GM19240 (cell line): Measurements from ENCODE around the gene IFNG-AS1.

Experiments used
- DNase-seq: peaks from one replicate; pipeline ENCODE4 v3.0.0; 2011; ENCODE audit warnings: low spot score; ENCODE audit not compliant: insufficient read length

Gene IFNG-AS1

DNA sequence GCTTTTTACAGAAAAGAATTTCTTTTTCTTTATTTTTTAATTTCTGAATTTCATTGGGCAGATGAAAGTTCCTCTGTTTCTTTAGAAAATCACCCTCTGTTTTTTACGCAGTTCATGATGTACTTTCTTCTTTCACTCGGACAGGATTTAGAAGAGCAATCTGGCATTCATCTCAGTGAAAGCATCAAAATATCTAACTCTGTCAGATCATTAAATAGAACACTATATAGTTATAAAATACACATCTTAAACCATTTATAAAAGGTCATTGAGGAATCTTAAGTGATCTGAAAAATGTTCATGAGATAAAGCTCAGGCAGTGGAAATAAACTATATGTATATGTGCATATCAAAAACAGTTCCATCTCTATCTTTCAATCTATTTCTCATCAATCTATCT is 3.9 kb downstream of the IFNG-AS1 start:
- DNase-seq = no peak

DNA sequence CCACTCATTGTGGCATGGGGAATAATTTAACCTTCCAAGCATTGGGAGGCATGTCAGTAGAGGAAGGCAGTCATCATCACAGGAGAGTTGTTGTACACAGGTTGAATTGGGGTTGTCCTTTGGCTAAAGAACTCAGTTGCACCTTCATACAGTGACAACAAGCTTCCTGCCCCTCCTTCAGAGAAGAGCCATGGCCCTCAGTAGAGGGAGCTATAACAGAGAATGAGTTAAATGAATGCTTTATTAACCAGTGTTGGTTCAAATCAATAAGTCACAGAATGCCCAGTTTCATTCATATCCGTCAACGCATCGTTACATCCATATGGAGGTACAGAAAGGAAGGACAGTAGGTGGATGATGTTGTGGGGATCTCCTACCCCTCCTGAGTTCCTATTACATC is 4.8 kb downstream of the IFNG-AS1 start:
- no peak for DNase-seq

DNA sequence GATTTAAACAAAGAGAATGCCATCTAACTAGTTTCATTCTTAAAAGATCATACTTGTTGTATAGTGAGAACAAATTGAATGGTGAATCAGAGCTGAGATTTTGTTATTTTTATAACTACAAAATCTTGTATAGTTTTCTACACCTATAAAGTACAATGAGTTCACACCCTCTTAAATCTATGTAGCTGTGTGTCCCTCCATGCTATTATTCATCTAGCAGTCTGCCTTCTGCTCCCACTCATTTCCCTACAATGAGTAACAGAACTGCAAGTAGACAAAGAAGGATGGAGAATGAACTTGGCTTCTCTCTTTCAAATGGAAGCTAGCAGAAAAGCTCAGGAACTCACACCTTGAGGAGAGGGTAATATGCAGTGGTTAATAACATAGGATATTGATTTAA is 7.1 kb downstream of the IFNG-AS1 start:
- no peak for DNase-seq

DNA sequence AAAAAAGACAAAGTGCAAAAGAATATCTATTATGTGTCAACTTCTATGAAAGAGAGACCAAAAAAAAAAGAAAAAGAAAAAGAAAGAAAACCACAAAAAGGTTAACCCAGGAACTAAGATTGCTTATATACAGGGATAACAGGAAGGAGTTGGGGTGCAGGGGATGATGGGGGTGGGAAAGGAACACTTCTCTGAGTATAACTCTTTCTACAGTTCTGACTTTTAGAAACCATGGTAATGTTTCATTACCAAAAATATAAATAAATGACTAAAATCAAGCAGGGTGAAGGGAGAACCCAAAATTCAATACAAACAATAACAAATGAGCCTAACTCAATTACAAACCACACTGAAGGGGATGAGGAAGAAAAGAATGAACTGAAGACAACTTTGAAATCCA is 9.1 kb downstream of the IFNG-AS1 start:
- no peak for DNase-seq

DNA sequence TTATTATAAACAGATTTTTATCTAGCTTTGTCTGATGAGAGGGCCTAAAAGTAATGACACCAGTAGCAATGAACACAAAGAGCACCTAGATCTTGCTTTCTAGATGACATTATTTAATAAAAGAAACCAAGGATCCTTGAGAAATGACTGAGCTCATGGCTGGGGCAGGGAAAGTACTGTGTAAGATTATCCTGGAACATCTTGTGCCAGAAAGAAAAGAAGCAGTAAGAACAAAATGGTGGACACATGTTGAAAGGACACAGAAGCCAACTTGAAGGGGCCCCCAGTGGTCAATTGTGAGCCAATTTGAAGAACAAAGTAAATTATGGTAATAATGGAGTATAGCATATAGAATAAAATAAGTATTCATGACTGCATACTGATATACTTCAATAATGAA is 10.0 kb downstream of the IFNG-AS1 start:
- no peak for DNase-seq

DNA sequence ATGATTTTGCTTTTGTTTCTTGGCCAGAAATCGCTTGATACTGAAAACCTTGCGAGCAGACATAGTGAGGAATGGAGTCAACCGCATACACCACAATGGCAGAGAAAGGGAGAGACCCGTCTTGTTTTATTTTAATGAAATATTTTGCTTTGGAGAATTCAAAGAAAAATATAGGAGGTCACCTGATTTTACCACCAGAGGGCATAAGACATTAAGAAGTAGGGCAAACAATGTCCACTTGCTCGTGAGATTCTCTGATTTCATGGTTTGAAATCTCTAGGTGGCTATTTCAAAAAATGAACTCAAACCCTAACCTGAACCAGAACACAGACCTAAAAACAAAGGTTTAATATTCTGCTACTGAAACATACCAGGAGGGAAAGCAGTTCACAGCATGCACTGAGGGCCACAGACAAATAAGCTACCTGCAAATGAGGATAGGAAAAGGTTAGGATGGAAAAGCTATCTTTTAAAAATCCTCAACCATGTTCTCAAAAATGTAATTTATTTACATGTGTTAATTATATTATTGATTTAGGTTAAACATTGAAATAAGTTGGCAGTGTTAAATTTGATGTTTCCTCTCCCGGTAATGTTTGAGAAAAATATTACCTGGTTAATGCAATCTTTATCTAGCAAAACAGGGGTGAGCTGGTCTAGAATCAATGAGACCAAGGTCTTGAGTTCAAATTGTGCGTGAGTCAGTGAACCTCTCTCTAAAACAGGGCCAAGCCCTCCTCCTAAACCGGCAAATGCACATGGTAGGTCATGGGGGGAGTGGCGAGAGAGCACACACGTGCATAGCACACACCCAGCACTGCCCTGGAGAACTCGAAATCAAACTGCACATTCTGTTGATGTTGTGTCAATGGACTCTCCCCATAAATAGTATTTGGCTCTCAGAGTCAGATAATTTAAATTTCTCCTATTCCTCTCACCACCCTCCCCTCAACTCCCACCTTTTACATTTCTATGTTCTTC is 12.5 kb downstream of the IFNG-AS1 start:
- no peak for DNase-seq

DNA sequence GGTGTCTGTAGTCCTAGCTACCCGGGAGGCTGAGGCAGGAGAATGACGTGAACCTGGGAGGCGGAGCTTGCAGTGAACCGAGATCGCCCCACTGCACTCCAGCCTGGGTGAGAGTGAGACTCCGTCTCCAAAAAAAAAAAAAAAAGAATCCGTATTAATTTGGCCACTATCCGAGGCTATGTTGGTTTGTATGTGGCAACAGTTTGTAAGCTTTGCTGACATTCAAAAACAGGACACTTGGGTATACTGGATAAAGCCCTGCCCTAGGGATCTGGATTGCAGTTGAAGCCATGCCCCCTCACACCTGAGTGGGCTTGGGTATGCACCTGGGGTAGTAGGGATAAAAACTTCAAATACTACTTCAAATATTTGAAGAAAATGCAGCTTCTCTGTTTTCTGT is 14.5 kb downstream of the IFNG-AS1 start:
- no peak for DNase-seq

DNA sequence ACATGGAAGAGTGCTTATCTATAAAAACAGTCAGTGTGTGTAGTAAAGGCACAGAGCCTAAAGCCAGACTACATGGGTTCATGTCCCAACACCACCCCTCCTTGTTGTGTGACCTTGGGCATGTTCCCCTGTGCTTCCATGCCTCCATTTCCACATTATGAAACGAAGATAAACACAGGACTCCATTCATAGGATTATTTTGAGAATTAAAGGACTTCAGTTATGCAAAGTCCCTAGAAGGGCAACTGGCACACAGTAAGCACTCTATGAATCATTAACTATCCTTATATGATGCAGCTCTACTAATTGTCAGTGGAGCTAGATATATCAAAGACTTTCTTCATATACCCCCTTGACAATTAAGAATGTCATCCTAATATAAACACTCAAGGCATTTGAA is 17.8 kb downstream of the IFNG-AS1 start:
- DNase-seq = no peak

DNA sequence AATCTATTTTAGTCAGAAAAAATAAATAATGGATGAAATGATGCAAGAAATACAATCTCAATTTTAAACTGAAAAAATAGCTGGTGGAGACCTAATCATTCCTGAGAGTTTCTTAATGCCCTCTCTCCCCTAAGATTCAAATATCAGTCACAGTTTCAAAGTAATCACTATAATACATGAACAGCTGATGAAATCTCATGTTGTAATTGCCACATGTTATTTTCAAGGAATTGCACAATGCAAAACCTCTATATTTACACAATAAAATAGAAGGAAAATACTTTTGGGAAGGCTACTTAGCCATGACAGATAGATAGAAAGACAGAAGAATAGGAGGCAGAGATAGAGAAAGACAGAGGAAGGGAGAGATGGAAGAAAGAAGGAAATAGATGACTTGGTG is 18.2 kb downstream of the IFNG-AS1 start:
- DNase-seq = no peak

DNA sequence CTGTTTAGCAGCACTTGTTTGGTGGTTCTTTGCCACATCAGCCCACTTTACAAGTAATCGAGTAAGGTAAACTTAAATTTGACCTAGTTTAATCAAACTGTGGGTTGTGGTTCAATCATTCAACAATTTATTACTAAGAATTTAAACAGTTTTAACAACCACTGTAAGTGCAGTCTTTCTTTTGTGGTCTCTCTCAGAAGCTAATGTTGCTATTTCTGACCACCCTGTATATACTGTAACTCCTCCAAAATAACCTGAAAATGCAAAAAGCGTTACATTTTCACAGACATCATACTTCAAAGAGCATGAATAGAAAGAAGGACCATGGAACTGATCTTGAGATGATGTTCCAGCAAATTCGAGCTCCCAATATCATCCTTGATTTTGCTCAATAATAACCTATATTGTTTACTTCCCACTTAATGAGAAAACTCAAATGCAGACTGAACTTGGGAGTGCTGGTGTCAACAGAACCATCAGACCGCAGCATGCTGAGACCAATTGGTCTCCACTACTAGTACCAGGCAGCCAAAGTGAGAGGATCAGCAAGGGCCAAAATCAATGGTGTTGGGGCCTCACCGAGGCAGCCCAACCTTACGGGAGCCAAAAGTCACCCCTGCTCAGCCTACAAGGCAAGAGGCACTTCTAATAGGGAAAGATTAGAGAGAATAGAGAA is 22.1 kb downstream of the IFNG-AS1 start:
- DNase-seq = no peak

DNA sequence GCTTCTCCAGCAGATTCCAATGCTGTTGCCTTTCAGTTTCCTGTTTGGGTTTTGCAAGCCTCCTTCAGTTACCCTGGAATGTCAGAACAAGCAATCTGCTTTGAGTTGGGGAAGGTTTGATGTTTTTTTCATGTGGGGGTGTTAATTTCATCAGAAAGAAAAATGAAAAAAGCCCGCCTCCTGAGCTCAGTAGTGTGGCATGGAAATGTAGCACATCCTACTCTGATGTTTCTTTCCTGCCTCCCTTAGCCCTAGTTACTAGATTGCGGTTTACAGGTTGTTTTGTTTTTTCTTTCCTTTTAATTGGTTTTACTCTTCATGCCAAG is 22.6 kb downstream of the IFNG-AS1 start:
- DNase-seq = no peak

DNA sequence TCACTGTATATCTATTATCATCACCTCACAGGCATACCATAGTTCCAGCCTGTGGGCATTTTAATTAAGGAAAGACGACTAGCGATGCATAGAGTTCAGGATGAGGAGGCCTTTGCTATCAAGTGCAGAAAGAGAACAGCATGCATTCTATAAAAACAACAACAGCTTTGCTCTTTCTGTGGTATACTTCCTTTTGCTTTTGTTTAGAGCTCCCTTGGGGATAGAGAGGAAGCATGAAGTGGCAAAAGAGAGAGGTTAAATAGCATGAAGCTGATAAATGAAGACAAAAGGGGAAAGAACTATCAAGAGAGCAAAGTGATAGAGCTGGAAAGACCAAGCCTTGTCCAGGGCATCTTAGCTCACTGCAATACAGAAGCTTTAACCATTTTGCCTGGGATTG is 23.5 kb downstream of the IFNG-AS1 start:
- DNase-seq = no peak

DNA sequence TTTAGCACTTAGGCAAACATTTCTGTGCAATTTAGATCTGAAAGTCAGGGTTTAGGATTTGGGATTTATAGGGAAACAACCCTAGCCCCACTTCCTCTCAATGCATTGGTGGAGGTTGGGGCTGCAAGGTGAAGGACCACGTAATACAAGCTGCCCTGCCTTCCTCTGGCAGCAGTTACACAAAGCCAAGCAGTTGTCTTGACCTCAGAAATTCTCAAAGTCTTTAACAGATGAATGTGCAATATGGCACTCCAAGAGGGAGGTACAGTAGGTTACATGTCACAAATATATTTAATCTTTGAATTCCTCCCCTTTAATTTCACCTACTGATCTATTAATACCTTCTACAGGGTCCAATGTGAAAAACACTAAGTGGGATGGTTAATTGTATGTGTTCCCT is 23.9 kb downstream of the IFNG-AS1 start:
- DNase-seq = no peak

DNA sequence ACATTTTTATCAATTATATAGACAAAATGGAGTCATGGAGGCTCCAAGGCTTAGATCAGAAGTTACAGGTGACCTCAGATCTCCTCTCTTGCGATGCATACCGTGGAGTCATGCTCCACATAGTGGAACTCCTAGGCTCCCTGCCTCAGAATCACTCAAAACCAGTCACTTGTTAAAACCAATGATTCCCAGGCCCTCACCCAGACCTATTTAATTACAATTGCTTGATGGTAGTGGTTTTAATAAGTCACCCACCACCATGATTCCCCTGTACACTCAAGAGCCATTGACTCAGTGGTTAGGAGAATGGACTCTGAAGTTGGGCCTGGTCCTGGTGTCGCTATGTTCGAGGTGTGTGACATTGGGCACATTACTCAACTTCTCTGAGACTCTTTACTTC is 26.9 kb downstream of the IFNG-AS1 start:
- DNase-seq = no peak

DNA sequence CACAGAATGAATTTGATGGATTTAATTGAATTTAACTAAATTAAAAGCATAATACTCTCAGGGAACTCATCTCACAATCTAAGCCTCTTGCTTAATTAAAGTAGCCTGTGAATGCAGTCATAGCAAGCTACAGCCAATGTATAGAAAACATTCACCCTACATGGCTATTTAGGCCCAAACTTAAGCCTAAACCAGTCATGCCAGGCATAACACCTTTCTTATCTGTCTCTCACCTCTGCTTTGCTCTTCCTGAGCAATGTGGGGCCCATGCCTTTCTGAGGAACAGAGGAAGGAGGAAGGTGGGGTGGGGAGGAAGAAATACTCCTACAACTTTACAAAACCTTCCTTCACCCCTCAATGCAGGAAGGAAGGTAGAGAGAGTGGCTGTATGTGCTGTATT is 29.1 kb downstream of the IFNG-AS1 start:
- DNase-seq = no peak

DNA sequence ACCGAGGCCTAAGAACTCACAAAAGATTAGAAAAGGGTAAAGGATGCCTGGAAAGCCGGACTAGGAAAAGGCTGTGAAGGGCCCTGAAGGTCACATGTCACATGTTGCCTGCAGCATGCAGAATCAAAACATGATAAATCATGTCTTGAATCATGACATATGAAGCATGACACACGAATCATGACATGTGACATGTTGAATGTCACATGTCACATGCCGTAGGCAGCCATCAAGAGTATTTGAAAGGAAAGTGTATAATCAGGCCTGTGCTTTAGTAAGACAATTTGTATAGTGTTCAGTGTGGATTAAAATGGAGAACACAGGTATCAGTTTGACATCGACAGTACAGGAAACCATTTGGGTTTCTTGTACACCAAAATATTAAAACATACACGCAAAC is 30.8 kb downstream of the IFNG-AS1 start:
- DNase-seq = no peak

DNA sequence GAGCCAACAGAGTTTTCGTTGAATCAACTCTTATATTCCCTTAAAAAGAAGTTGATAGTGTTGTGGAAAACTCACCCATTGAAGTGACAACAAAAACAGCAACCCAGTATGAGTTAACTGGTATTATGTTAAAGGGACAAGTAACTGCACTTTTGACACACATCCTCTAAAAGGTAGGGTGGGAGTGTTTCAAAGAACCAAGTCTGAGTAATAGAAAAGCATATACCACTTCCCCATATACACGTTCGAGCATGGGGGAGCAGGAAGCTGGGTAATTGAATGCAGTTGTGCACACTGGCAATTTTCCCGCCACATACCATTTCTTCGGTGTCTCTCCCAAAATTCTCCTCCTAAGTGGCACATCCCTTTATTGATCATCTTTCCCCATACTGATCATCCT is 31.5 kb downstream of the IFNG-AS1 start:
- DNase-seq = no peak

DNA sequence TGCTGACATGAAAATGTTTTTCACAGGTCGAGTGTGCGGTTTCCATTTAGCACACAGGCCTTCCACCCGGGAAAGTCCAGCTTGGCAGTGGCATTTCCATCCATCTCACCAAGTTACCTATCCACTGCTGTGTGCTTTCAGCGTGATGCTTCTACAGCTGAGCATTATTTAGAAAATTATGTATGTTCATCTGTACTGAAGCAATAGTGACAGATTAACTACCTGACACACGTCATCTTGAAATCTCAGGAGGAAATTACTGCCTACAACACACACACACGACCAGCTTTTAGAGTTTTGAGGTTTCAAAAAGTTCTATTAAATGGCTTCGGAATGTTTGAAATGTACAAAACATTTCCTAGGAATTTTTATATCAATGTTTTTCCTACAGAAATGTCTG is 39.4 kb downstream of the IFNG-AS1 start:
- DNase-seq = no peak

DNA sequence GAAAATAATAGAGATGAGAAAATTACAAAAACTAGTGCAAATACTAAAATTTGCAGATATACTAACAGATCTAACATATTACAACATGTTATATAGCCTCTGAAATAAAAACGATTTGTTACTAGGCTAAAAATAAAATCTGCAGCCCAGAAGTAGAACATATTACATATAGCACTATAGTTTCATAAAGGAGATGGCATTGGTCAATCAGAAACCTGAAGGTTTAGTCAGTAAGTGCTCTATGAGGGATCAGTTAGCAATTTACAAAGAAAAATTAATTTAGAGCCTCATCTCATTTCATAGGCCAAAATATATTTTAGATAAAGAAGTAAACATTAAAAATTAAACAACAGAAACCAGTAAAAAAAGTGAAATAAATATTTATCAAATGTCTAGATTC is 41.0 kb downstream of the IFNG-AS1 start:
- no peak for DNase-seq

DNA sequence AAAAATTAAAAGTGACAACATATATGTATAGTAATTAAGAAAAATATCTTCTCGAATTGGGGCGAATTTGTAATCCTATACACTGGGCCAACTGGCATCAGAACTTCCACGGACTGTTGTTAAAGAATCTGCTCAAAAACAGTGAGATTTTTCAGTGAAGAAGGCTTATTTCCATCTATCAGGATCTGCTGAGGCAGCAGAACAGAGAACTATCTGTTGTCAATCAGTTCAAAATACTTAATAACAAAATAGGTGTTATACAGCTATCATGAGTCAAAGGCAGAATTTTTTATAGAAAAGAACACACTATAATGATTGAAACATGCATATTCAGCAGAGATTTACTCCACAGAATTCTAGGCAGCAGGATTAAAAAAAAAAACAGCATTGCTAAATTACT is 41.9 kb downstream of the IFNG-AS1 start:
- DNase-seq = no peak

DNA sequence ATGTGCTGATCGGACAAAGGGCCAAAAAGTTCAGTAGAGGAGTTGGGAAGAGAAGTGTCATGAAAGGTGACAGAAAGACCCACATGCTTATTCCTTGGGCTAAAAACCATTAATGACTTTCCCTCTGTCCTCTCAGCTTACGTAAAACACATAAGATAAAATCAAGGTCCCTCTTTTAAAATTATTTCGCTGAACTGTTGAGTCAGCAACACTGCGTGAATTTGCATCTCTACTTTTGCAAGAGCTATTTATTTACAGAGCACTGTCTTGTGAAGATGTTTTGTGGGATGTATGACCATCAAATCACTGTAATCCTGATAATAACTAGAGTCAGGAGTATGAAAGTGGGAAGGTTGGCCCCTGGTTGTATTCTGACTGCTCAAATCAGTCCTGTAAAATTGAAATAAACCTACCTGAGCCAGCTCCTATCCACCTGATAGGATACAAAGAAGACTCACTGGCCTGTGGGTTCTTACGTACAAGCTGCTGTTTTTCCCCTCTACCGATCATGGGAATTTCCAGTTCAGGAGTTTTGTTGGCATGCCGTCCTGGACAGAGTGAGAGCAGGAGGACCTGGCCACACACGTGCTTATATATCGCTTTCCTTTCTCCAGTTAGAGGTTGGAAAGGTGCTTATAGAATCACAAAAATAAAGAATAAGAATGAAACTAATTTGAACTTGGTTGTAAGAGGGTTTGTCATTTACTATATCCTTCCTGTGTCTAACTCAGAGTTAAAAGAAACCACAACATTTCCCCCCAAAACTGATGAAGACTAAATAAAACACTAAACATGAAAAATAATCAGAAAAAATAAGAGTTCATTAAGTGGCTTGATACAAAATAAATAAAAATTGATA is 42.9 kb downstream of the IFNG-AS1 start:
- DNase-seq = no peak

DNA sequence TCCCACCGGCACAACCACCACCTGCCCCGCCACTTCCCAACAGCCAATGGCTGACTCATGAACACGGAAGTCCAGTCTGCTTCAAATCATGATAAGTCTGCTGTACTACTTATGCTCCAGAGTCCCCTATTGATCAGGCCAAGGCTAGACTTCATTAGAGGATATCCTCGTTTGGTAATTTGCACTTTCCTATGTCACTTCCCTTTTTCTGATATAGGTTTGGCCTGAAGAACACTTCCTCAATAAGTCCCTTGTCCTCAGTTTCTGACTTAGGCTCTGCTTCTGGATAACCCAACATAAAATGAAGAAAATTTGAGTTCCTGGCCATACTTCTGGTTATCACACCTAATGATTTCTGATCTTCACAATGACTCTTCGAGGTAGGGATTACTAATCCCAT is 45.3 kb downstream of the IFNG-AS1 start:
- no peak for DNase-seq
